Cardiac muscle cell (in vitro differentiated cells and primary cell): ENCODE results near the gene SLC12A7. TPM values are rescaled to one million over a fixed set of nuclear protein-coding genes. Genes with fewer than 3 reads are reported as not detected.

Experiments
- DNase-seq, 2 donors: peaks; one replicate each; pipeline versions ENCODE4 v3.0.0 to v3.0.0-alpha.2; 2010 to 2017; ENCODE audit warnings: low read depth in 1 of 2, low spot score in 1 of 2
- H3K27ac ChIP-seq: fragments of 200-600 bp; sonication (generic); 2 replicates; pipeline ENCODE4 v1.5.1; 2016
- H3K27me3 ChIP-seq: fragments of 200-600 bp; sonication (generic); 2 replicates; pipeline ENCODE4 v1.6.0; 2016; ENCODE audit warnings: control low read depth
- H3K36me3 ChIP-seq: fragments of 200-600 bp; sonication (generic); 2 replicates; pipeline ENCODE4 v1.5.1; 2016; ENCODE audit warnings: control low read depth
- H3K4me1 ChIP-seq: fragments of 200-600 bp; sonication (generic); 2 replicates; pipeline ENCODE4 v1.8.1; 2017; ENCODE audit warnings: low read depth, mild to moderate bottlenecking, mixed run types
- H3K4me3 ChIP-seq: fragments of 200-600 bp; sonication (generic); 2 replicates; pipeline ENCODE4 v1.5.1; 2016; ENCODE audit warnings: mild to moderate bottlenecking
- H3K9me3 ChIP-seq: fragments of 200-600 bp; sonication (generic); 2 replicates; pipeline ENCODE4 v1.5.1; 2017; ENCODE audit warnings: low read depth, mild to moderate bottlenecking, control low read depth
- polyA plus RNA-seq: library from polyadenylated mRNA; unstranded; fragments of >200 nt; fragmentation: Nextera tagmentation; extraction: Ambion mirVana; gene quantifications from 2 replicates; pipeline ENCODE4 v1.2.1, GENCODE V29; 2016
- total RNA-seq: library from RNA; depleted of rRNA; stranded (reverse); fragments of >200 nt; gene quantifications from 2 replicates; pipeline ENCODE4 v1.2.3, GENCODE V29; 2016
- TF ChIP-seq, protein P1 (sequence below): IDR thresholded peaks from 2 replicates; pipeline ENCODE4 v1.5.1; 2012; ENCODE audit warnings: low read depth, mild to moderate bottlenecking, low read length

The SLC12A7 gene
- total and polyA plus RNA-seq, 2 experiments from 2014 or later, result 14.1 to 29.9 TPM

DNA sequence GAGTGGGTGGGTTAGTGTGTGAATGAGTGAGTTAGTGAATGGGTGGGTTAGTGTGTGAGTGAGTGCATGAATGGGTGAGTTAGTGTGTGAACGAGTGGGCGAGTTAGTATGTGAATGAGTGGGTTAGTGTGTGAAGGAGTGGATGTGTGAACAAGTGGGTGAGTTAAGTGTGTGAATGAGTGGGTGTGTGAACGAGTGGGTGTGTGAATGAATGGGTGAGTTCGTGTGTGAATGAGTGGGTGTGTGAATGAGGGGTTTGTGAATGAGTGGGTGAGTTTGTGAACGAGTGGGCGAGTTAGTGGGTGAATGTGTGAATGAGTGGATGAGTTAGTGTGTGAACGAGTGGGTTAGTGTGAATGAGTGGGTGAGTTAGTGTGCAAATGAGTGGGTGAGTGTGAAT lies 69.2 kb downstream of the SLC12A7 start:
- TF ChIP-seq, protein P1, sequence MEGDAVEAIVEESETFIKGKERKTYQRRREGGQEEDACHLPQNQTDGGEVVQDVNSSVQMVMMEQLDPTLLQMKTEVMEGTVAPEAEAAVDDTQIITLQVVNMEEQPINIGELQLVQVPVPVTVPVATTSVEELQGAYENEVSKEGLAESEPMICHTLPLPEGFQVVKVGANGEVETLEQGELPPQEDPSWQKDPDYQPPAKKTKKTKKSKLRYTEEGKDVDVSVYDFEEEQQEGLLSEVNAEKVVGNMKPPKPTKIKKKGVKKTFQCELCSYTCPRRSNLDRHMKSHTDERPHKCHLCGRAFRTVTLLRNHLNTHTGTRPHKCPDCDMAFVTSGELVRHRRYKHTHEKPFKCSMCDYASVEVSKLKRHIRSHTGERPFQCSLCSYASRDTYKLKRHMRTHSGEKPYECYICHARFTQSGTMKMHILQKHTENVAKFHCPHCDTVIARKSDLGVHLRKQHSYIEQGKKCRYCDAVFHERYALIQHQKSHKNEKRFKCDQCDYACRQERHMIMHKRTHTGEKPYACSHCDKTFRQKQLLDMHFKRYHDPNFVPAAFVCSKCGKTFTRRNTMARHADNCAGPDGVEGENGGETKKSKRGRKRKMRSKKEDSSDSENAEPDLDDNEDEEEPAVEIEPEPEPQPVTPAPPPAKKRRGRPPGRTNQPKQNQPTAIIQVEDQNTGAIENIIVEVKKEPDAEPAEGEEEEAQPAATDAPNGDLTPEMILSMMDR, result no peak
- no peaks in the 10 kb centered on the region for H3K36me3 ChIP-seq
- no peak for DNase-seq
- H3K27me3 ChIP-seq, result no peaks in the 10 kb centered on the region
- H3K4me1 ChIP-seq, result no peaks in the 10 kb centered on the region
- no peaks in the 10 kb centered on the region for H3K9me3 ChIP-seq
- H3K4me3 ChIP-seq, result no peak overlapping the region
- H3K27ac ChIP-seq, result no peak overlapping the region

DNA sequence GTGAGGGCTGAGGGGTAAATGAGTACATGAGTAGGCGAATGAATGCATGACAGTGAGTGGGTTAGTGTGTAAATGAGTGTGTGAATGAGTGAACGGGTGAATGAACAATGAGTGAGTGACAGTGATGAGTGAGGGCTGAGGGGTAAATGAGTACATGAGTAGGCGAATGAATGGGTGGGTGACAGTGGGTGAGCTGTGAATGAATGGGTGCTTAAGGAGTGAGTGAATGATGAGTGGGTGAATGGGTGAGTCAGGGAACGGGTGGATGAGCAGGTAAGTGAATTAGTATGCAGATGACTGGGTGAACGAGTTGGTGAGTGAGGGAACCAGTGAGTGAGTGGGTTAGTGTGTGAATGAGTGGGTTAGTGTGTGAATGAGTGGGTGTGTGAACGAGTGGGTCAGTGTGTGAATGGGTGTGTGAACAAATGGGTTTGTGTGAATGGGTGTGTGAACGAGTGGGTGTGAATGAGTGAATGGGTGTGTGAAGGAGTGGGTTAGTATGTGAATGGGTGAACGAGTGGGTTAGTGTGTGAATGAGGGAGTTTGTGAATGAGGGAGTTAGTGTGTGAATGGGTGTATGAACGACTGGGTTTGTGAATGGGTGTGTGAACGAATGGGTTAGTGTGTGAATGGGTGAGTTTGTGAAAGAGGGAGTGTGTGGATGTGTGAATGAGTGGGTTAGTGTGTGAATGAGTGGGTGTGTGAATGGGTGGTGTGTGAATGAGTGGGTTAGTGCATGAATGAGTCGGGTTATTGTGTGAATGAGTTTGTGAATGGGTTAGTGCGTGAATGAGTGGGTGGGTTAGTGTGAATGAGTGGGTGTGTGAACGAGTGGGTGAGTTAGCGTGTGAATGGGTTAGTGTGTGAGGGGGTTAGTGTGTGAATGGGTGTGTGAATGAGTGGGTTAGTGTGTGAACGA lies 70.4 kb downstream of the SLC12A7 start:
- Histone ChIP-seq H3K36me3 (no peaks in the 10 kb centered on the region), H3K4me1 (no peaks in the 10 kb centered on the region), H3K27me3 (no peaks in the 10 kb centered on the region), H3K9me3 (no peaks in the 10 kb centered on the region), H3K27ac (no peak overlapping the region), H3K4me3 (no peak overlapping the region)
- DNase-seq, result no peak
- TF ChIP-seq, protein P1, result no peak

DNA sequence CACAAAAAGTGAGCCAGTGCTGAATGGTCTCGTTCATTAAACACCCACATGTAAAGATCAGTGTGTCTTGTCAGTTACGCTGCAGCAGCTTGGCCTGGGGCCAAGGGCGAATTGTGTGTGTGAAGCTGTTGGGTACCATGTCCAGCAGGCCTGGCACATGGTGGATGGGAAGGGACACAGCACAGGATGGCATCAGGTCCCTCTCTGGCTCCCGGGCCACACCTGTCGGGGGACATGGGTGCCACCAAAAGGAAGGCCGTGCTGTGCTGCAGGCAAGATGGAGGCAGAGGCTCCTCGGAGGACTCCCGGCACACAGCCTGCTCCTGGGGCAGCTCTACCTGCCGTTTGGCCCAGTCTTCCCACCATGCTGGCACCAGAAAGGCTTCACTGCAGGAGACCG lies 71.3 kb downstream of the SLC12A7 start:
- TF ChIP-seq, protein P1, result no peak
- no peak for DNase-seq
- Histone ChIP-seq H3K36me3 (no peaks in the 10 kb centered on the region), H3K9me3 (no peaks in the 10 kb centered on the region), H3K27ac (no peak overlapping the region), H3K4me3 (no peak overlapping the region), H3K4me1 (no peaks in the 10 kb centered on the region), H3K27me3 (no peaks in the 10 kb centered on the region)

DNA sequence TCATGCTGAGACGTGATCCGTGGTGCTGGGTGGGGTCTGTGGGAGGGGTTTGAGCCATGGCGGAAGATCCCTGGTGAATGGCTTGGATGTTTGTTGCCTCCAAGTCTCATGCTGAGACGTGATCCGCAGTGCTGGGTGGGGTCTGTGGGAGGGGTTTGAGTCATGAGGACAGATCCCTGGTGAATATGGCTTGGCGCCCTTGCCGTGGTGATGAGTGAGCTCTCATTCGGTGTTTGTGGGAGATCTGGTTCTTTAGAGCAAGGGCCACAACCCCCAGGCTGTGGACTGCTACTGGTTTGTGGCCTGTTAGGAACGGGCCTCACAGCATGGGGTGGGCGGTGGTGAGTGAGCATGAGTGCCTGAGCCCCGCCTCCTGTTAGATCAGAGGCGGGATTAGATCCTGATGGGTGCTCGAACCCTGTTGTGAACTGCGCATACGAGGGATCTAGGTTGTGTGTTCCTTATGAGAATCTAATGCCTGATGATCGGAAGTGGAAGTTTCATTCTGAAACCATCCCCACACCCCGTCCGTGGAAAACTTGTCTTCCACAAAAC lies 72.1 kb downstream of the SLC12A7 start:
- no peaks in the 10 kb centered on the region for H3K36me3 ChIP-seq
- no peak overlapping the region for H3K27ac ChIP-seq
- no peak overlapping the region for H3K4me3 ChIP-seq
- H3K9me3 ChIP-seq, result no peaks in the 10 kb centered on the region
- TF ChIP-seq, protein P1, result no peak
- H3K27me3 ChIP-seq, result no peaks in the 10 kb centered on the region
- H3K4me1 ChIP-seq, result no peaks in the 10 kb centered on the region
- no peak for DNase-seq

DNA sequence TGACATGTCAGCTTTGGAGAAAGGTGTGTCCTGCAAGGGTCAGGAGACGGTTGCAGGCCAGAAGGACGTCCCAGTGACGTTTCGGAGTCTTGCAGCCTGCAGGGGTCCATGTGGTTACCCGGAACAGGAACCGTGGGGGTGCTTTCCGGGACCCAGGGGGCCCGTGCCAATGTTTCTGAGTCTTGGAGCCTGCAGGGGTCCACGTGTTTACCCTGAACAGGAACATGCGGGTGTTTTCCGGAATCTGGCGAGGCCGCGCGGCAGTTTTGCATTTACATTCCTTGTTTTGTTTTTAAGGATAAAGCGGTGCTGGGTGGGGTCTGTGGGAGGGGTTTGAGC lies 72.7 kb downstream of the SLC12A7 start:
- Histone ChIP-seq H3K4me1 (no peaks in the 10 kb centered on the region), H3K36me3 (no peaks in the 10 kb centered on the region), H3K9me3 (no peaks in the 10 kb centered on the region), H3K27ac (no peak overlapping the region), H3K27me3 (no peaks in the 10 kb centered on the region), H3K4me3 (no peak overlapping the region)
- TF ChIP-seq, protein P1, result no peak
- no peak for DNase-seq
